ENCODE results near the gene SPACDR.
A peak's percentile ranks its signal among the peaks of the same experiment; 100 is the strongest.

The SPACDR gene

DNA sequence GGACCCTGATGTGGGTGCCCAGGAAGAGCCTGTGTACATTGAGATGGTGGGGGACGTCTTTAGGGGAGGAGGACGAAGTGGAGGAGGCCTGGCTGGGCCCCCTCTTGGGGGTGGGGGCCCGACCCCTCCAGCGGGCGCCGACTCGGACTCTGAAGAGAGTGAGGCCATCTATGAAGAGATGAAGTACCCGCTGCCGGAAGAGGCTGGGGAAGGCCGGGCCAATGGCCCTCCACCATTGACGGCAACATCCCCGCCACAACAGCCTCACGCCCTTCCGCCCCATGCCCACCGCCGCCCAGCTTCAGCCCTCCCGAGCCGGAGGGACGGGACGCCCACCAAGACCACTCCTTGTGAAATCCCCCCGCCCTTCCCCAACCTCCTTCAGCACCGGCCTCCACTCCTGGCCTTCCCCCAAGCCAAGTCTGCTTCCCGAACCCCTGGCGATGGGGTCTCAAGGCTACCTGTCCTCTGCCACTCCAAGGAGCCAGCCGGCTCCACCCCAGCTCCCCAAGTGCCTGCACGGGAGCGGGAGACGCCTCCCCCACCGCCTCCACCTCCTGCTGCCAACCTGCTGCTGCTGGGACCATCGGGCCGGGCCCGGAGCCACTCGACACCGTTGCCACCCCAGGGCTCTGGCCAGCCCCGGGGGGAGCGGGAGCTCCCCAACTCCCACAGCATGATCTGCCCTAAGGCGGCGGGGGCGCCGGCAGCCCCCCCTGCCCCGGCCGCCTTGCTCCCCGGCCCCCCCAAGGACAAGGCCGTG lies 24.5 kb upstream of the SPACDR start:
- H3K27ac ChIP-seq, result peak overlapping the region; percentile 8; the same call in 1 of the 2 replicates
- TF ChIP-seq, protein P1, sequence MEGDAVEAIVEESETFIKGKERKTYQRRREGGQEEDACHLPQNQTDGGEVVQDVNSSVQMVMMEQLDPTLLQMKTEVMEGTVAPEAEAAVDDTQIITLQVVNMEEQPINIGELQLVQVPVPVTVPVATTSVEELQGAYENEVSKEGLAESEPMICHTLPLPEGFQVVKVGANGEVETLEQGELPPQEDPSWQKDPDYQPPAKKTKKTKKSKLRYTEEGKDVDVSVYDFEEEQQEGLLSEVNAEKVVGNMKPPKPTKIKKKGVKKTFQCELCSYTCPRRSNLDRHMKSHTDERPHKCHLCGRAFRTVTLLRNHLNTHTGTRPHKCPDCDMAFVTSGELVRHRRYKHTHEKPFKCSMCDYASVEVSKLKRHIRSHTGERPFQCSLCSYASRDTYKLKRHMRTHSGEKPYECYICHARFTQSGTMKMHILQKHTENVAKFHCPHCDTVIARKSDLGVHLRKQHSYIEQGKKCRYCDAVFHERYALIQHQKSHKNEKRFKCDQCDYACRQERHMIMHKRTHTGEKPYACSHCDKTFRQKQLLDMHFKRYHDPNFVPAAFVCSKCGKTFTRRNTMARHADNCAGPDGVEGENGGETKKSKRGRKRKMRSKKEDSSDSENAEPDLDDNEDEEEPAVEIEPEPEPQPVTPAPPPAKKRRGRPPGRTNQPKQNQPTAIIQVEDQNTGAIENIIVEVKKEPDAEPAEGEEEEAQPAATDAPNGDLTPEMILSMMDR (conservative IDR thresholded peaks at IDR 0.05), result no peak

DNA sequence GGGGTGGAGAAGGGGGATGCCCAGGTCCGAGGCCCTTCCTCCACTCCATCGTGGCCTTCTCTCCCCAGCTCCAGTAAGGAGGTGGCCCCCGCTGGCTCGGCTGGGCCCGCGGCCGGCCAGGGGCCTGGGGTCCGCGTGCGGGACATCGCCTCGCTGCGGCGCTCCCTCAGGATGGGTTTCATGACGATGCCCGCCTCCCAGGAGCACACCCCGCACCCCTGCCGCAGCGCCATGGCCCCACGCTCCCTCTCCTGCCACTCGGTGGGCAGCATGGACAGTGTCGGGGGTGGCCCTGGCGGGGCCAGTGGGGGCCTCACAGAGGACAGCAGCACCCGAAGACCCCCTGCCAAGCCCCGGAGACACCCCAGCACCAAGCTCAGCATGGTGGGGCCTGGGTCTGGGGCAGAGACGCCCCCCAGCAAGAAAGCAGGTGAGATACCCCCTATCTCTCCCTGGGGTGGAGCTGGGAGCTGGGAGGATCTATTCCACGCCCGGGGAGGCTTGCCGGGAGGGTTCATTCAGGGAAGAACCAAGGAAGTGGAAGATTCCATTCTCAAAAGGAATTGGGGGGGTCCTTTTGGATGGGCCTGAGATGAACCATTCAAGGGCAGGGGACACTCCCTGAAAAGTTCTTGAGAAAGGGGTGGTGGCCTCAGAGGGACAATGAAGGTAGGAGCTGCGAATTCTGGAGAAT lies 22.8 kb upstream of the SPACDR start:
- no peak overlapping the region for H3K27ac ChIP-seq
- TF ChIP-seq, protein P1 (conservative IDR thresholded peaks at IDR 0.05), result no peak

DNA sequence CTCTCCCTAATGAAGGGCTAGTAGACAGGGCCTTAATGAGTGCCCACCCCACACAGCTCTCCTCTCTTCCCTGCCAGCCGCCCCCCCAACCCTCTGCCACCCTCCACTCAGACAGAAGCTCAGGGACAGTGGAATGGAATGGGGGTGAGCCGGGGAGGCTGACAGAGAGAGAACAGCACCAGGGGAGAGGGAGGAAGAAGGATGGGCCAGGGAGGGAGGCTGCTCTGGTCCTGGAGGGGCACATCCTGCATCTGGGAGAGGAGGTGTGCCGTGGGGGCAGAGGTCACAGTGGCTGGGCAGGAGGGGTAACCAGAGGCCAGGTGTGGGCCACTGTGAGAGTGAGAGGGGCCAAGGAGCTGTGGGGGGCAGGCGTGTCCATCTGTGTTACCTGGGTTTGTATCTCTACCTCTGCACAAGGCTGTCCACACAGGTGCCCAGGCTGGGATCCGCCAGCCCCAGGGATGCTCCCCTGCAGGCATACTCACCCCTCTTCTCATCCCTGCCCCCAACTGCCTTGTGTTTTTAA lies 22.1 kb upstream of the SPACDR start:
- TF ChIP-seq, protein P1 (conservative IDR thresholded peaks at IDR 0.05), result no peak
- no peak overlapping the region for H3K27ac ChIP-seq

DNA sequence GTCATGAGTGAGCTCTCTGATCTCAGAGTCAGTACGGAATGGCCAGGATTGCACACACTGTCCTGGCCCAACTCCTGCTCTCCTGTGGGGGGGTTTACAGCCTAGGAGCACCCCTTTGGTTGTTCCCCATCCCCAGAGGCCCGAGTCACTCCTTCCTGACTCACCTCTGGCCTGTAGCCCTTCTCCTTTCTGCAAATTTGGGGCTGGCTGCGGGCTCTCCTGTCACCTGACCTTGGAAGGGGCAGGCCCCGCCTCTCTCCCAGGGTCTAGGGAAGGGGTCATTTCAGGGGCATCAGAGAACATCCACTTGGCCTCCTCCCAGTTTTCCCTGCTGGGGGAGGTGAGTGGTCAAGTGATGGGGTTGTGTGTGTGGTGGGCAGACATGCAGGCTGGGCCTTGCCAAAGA lies 21.4 kb upstream of the SPACDR start:
- TF ChIP-seq, protein P1 (conservative IDR thresholded peaks at IDR 0.05), result no peak
- H3K27ac ChIP-seq, result no peak overlapping the region

DNA sequence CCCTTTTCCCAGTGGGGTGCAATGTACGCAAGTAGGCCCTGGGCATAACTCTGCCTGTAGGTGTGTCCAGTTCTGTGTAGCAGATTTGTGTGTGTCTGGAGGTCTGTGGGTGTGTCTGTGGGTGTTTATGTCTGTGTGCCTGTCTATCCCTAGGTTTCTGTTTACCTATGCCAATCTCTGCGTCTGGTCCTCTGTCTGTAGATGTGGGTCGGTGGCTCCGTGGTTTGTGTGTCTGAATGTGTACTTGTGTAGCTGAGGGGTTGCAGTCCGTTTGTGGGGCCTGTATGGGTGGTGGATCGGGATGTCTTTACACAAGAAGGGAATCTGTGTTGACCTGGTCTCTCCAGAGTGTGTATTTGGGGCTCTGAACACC lies 20.6 kb upstream of the SPACDR start:
- H3K27ac ChIP-seq, result peak overlapping the region; percentile 97; the same call in 1 of the 2 replicates
- TF ChIP-seq, protein P1 (conservative IDR thresholded peaks at IDR 0.05), result no peak

DNA sequence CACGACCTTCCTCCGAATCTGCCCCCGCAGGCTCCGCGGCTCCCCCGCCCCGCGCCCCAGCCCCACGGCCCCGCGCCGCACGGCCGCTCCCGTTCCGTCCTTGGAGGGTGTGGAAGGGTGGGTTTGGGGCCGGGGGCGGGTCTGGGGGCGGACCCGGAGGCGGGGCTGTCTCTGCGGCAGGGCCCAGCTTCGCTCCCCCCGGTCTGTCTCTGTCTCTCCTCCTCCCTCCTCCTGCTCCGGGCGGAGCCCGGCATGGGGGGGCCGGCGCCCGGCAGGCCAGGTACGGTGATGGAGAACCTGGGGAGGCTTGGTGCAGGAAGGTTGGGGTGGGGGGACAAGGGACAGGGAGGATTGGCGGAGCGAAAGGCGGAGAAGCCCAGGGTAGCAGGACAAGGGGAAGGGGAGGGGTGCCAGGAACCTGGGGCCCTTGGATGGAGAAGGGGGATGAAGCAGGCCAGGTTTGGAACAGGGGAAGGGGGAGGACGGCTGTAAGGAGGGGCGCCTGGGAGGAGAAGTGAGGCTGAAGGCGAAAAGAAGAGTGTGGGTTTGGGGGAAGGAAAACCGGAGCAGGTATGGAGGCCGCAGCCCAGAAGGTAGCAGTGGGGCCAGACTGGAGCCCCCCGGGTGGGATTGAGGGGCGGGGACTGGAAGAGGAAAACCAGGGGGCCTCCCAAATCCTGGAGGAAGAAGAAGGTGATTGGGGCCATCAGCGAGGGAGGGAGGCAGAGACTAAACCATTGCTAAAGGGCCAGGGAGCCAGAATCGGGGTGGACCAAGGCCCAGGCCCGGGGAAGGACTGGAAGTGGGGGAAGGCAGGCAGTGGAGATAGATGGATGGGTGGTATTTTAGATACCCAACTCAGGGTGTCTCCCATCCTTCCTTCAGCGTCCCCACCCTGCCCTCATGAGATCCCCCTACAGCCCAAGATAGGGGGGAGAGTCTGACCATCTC lies 19.9 kb upstream of the SPACDR start, which contains the start of gene NYAP1:
Gene NYAP1 (plus strand): TSS at position 206 of the 951 bp plus-strand sequence. CDS start 1,385 bp downstream, outside the sequence.
- TF ChIP-seq, protein P1 (conservative IDR thresholded peaks at IDR 0.05), result no peak
- peak within 1 kb of the TSS; percentile 97 for H3K27ac ChIP-seq

All from VCaP (cell line).